ENCODE data around the gene SERPINB10.

SERPINB10 gene

DNA sequence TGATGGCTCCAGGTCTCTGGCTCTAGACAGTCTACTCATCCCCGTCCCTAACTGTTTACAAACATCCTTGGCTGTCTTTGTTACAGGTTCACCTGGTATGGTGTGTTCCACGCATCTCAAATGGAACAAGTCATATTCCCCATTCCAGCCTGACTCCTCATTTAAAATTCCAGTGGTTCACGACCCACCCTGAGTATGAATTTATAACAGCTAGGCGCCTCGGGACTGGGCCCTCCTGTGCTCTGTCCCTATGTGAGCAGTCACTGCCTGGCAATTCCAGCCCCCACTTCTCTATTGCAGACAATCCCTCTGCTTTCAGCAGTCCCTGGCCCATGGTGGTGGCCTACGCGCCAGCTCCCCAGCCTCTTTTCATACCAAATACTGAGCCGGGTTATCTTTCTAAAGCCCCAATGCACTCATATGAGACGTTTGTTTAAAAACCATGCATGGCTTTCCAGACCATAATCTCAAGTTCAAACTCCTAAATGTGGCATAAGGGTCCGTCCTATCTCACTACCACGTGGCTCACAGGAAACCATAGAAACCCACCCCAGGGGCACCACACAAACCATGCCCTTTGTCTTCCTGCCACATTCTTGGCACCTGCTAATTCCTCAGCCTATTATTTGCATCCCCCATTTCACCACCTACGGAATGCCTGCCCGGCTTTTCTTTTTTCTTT is 63.7 kb downstream of the SERPINB10 start (continued):
- TF ChIP-seq, protein P1, sequence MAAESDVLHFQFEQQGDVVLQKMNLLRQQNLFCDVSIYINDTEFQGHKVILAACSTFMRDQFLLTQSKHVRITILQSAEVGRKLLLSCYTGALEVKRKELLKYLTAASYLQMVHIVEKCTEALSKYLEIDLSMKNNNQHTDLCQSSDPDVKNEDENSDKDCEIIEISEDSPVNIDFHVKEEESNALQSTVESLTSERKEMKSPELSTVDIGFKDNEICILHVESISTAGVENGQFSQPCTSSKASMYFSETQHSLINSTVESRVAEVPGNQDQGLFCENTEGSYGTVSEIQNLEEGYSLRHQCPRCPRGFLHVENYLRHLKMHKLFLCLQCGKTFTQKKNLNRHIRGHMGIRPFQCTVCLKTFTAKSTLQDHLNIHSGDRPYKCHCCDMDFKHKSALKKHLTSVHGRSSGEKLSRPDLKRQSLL (tag by site-specific recombination; IDR thresholded peaks at IDR 0.05) = no peak
- TF ChIP-seq ZNF423 (tag by site-specific recombination; IDR thresholded peaks at IDR 0.05) (no peak), ZNF10 (tag by site-specific recombination; IDR thresholded peaks at IDR 0.05) (no peak)

DNA sequence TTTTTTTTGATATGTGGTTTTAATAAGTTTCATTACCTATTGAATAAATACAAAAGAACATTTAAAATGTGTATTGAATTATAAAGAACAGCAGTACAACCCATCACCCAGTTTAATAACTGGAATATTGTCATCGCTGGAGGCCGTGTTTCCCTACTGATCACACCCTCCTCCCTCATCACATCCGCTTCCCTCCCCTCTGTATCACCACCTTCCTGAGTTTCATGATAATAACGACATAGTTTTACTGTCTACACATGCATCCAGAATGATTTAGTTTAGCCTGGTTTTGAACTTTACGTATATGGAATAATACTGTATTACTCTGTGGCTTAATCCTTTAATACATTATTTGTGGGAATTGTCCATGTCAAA is 64.2 kb downstream of the SERPINB10 start:
- CTCF ChIA-PET = interaction anchor here (1.0 kb wide), 1 partner anchor 9 kb away, joined by 3 read pairs; no protein-coding TSS in a partner anchor
- TF ChIP-seq ZNF354C (tag by site-specific recombination; IDR thresholded peaks at IDR 0.05; ENCODE audit: borderline replicate concordance, low read depth) = no peak
- no peak for TF ChIP-seq SCRT1 (tag by site-specific recombination; IDR thresholded peaks at IDR 0.05; ENCODE audit: borderline replicate concordance)
- no peak for TF ChIP-seq ZNF114 (tag by site-specific recombination; IDR thresholded peaks at IDR 0.05)
- TF ChIP-seq ZNF433 (tag by site-specific recombination; IDR thresholded peaks at IDR 0.05; ENCODE audit: low read depth) = no peak
- TF ChIP-seq, protein P2, sequence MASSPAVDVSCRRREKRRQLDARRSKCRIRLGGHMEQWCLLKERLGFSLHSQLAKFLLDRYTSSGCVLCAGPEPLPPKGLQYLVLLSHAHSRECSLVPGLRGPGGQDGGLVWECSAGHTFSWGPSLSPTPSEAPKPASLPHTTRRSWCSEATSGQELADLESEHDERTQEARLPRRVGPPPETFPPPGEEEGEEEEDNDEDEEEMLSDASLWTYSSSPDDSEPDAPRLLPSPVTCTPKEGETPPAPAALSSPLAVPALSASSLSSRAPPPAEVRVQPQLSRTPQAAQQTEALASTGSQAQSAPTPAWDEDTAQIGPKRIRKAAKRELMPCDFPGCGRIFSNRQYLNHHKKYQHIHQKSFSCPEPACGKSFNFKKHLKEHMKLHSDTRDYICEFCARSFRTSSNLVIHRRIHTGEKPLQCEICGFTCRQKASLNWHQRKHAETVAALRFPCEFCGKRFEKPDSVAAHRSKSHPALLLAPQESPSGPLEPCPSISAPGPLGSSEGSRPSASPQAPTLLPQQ (tag by site-specific recombination; IDR thresholded peaks at IDR 0.05) = no peak
- TF ChIP-seq ZNF707 (tag by site-specific recombination; IDR thresholded peaks at IDR 0.05) = no peak
- TF ChIP-seq ZNF658 (tag by site-specific recombination; IDR thresholded peaks at IDR 0.05) = no peak
- TF ChIP-seq, protein P3, sequence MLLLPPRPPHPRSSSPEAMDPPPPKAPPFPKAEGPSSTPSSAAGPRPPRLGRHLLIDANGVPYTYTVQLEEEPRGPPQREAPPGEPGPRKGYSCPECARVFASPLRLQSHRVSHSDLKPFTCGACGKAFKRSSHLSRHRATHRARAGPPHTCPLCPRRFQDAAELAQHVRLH (tag by site-specific recombination; IDR thresholded peaks at IDR 0.05) = no peak
- no peak for TF ChIP-seq WT1 (tag by site-specific recombination; IDR thresholded peaks at IDR 0.05)
- no peak for TF ChIP-seq ZNF146 (tag by site-specific recombination; IDR thresholded peaks at IDR 0.05)
- no peak for TF ChIP-seq PRDM2 (tag by site-specific recombination; IDR thresholded peaks at IDR 0.05; ENCODE audit: borderline replicate concordance)
- TF ChIP-seq, protein P4, sequence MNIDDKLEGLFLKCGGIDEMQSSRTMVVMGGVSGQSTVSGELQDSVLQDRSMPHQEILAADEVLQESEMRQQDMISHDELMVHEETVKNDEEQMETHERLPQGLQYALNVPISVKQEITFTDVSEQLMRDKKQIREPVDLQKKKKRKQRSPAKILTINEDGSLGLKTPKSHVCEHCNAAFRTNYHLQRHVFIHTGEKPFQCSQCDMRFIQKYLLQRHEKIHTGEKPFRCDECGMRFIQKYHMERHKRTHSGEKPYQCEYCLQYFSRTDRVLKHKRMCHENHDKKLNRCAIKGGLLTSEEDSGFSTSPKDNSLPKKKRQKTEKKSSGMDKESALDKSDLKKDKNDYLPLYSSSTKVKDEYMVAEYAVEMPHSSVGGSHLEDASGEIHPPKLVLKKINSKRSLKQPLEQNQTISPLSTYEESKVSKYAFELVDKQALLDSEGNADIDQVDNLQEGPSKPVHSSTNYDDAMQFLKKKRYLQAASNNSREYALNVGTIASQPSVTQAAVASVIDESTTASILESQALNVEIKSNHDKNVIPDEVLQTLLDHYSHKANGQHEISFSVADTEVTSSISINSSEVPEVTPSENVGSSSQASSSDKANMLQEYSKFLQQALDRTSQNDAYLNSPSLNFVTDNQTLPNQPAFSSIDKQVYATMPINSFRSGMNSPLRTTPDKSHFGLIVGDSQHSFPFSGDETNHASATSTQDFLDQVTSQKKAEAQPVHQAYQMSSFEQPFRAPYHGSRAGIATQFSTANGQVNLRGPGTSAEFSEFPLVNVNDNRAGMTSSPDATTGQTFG (tag by site-specific recombination; IDR thresholded peaks at IDR 0.05; ENCODE audit: borderline replicate concordance) = no peak
- TF ChIP-seq, protein P5, sequence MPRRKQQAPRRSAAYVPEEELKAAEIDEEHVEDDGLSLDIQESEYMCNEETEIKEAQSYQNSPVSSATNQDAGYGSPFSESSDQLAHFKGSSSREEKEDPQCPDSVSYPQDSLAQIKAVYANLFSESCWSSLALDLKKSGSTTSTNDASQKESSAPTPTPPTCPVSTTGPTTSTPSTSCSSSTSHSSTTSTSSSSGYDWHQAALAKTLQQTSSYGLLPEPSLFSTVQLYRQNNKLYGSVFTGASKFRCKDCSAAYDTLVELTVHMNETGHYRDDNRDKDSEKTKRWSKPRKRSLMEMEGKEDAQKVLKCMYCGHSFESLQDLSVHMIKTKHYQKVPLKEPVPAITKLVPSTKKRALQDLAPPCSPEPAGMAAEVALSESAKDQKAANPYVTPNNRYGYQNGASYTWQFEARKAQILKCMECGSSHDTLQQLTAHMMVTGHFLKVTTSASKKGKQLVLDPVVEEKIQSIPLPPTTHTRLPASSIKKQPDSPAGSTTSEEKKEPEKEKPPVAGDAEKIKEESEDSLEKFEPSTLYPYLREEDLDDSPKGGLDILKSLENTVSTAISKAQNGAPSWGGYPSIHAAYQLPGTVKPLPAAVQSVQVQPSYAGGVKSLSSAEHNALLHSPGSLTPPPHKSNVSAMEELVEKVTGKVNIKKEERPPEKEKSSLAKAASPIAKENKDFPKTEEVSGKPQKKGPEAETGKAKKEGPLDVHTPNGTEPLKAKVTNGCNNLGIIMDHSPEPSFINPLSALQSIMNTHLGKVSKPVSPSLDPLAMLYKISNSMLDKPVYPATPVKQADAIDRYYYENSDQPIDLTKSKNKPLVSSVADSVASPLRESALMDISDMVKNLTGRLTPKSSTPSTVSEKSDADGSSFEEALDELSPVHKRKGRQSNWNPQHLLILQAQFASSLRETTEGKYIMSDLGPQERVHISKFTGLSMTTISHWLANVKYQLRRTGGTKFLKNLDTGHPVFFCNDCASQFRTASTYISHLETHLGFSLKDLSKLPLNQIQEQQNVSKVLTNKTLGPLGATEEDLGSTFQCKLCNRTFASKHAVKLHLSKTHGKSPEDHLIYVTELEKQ (tag by site-specific recombination; IDR thresholded peaks at IDR 0.05; ENCODE audit: borderline replicate concordance) = no peak
- no peak for TF ChIP-seq ZNF24 (tag by site-specific recombination; IDR thresholded peaks at IDR 0.05)
- TF ChIP-seq, protein P6, sequence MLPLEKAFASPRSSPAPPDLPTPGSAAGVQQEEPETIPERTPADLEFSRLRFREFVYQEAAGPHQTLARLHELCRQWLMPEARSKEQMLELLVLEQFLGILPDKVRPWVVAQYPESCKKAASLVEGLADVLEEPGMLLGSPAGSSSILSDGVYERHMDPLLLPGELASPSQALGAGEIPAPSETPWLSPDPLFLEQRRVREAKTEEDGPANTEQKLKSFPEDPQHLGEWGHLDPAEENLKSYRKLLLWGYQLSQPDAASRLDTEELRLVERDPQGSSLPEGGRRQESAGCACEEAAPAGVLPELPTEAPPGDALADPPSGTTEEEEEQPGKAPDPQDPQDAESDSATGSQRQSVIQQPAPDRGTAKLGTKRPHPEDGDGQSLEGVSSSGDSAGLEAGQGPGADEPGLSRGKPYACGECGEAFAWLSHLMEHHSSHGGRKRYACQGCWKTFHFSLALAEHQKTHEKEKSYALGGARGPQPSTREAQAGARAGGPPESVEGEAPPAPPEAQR (tag by site-specific recombination; IDR thresholded peaks at IDR 0.05) = no peak
- H3K4me3 ChIP-seq (ENCODE audit: low read depth, low read length) = no peak overlapping the region

More for the DNA sequence above, 64.2 kb downstream of the SERPINB10 start:
- peaks cover 9% of the 10 kb centered on the region; the same call in 1 of the 2 replicates for H3K4me1 ChIP-seq (ENCODE audit: control insufficient read depth, insufficient read depth, low read length)
- H3K9me3 ChIP-seq (ENCODE audit: control insufficient read depth, insufficient read depth, low read depth, low read length) = no peaks in the 10 kb centered on the region
- H3K27ac ChIP-seq (ENCODE audit: extremely low read depth, low read depth, low read length) = no peak overlapping the region
- H3K36me3 ChIP-seq (ENCODE audit: control insufficient read depth in 2 of 2, insufficient read depth in 1 of 2, low read length in 2 of 2) = no peaks in the 10 kb centered on the region; a peak in 1 of 3 replicates
- POLR2A ChIA-PET = no interaction called here

All from HEK293 (cell line).